Fibroblast of lung (primary cell): ENCODE data around the gene DRC3. TPM values are rescaled to one million over a fixed set of nuclear protein-coding genes. Genes with fewer than 3 reads are reported as not detected.
A peak's percentile ranks its signal among the peaks of the same experiment; 100 is the strongest.

Source experiments
- DNase-seq, 2 donors: peaks; one replicate each; pipeline versions ENCODE4 v3.0.0 to v3.0.0-alpha.2; 2010; ENCODE audit warnings: low read depth in 2 of 2
- H2AFZ ChIP-seq: 2 replicates; pipeline ENCODE4 v1.5.1; 2012; ENCODE audit warnings: low read length, control low read depth, inconsistent platforms
- H3K27ac ChIP-seq: 2 replicates; pipeline ENCODE4 v1.5.1; 2011; ENCODE audit warnings: low read length, control low read depth; ENCODE audit not compliant: insufficient read depth
- H3K27me3 ChIP-seq: 2 replicates; pipeline ENCODE4 v1.5.1; 2011; ENCODE audit warnings: mild to moderate bottlenecking, low read length; ENCODE audit not compliant: control insufficient read depth, insufficient read depth
- H3K36me3 ChIP-seq: 2 replicates; pipeline ENCODE4 v1.5.1; 2011; ENCODE audit warnings: low read length; ENCODE audit not compliant: control insufficient read depth, insufficient read depth
- H3K4me1 ChIP-seq: 2 replicates; pipeline ENCODE4 v1.5.1; 2011; ENCODE audit warnings: low read length; ENCODE audit not compliant: control insufficient read depth, insufficient read depth; ENCODE audit errors: extremely low read depth
- H3K4me2 ChIP-seq: 2 replicates; pipeline ENCODE4 v1.5.1; 2011; ENCODE audit warnings: low read length, control low read depth; ENCODE audit not compliant: insufficient read depth; ENCODE audit errors: extremely low read depth
- H3K4me3 ChIP-seq, 4 experiments: fragments of 200-600 bp in 1 of 4; sonication (generic) in 1 of 4; replicated peaks in 1 of 4; 2 replicates each; pipeline ENCODE4 v1.5.1; 2011 to 2016; ENCODE audit warnings: low read length in 4 of 4, low read depth in 3 of 4, mild to moderate bottlenecking in 3 of 4, control low read depth in 2 of 4, inconsistent platforms in 1 of 4, mixed read lengths in 1 of 4; ENCODE audit not compliant: insufficient read depth in 1 of 4; ENCODE audit errors: control extremely low read depth in 1 of 4
- H3K79me2 ChIP-seq: 2 replicates; pipeline ENCODE4 v1.5.1; 2012; ENCODE audit warnings: mild to moderate bottlenecking, low read length, inconsistent platforms; ENCODE audit not compliant: control insufficient read depth, insufficient read depth
- H3K9ac ChIP-seq: 2 replicates; pipeline ENCODE4 v1.5.1; 2011; ENCODE audit warnings: mild to moderate bottlenecking, low read length, control low read depth; ENCODE audit not compliant: insufficient read depth
- H3K9me3 ChIP-seq: 2 replicates; pipeline ENCODE4 v1.5.1; 2012; ENCODE audit warnings: low read depth, low read length; ENCODE audit not compliant: control insufficient read depth, insufficient read depth
- H4K20me1 ChIP-seq: 2 replicates; pipeline ENCODE4 v1.5.1; 2011; ENCODE audit warnings: low read length; ENCODE audit not compliant: control insufficient read depth, insufficient read depth; ENCODE audit errors: extremely low read depth
- EZH2 ChIP-seq: IDR thresholded peaks from 2 replicates; pipeline ENCODE4 v1.5.1; 2012; ENCODE audit warnings: low read length, control low read depth, mild to moderate bottlenecking; ENCODE audit errors: missing control alignments
- polyA plus RNA-seq, 2 donors: library from polyadenylated mRNA; depleted of rRNA in 1 of 2; stranded (reverse) in 1 of 2; unstranded in 1 of 2; fragments of >200 nt; gene quantifications; 2 replicates each; pipeline ENCODE4 v1.2.1, GENCODE V29; 2011 to 2012; ENCODE audit warnings: missing spikeins in 1 of 2
- total RNA-seq: library from RNA; depleted of rRNA; stranded (reverse); fragments of >200 nt; gene quantifications from 2 replicates; pipeline ENCODE4 v1.2.1, GENCODE V29; 2014
- TF ChIP-seq, protein P1 (sequence below), 2 donors: IDR thresholded peaks in 1 of 2; conservative IDR thresholded peaks in 1 of 2; 1 replicate in 1 of 2; 2 replicates in 1 of 2; pipeline ENCODE4 v1.5.1; 2011 to 2012; ENCODE audit warnings: low read length in 2 of 2, control low read depth in 1 of 2, inconsistent platforms in 1 of 2, low read depth in 1 of 2, mild to moderate bottlenecking in 1 of 2

The DRC3 gene
- total and polyA plus RNA-seq, 2 donors (not counting 1 experiment from before 2014, with no cell fraction given) = 0.33 to 0.37 TPM

DNA sequence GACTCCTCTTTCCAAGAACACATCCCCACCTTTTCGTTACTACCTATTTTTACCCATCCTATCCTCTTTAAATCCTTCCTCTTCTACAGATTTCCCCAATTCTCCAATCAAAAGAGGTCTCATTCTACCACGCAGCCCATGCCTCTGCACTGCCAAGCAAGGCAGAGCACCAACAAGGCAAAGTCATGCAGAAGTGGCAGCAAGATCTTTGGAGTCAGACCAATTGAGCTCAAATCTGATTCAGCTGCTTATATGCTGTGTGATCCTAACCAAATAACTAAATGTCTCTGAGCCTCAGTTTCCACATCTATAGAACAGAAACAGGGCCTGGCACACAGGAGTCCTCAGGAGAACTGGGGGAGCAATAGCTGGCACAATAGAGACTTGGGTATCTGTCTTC lies 41.5 kb upstream of the DRC3 start:
- no peak overlapping the region for H3K9ac ChIP-seq
- peaks cover 29% of the 10 kb centered on the region for H3K4me1 ChIP-seq
- TF ChIP-seq, protein P1, sequence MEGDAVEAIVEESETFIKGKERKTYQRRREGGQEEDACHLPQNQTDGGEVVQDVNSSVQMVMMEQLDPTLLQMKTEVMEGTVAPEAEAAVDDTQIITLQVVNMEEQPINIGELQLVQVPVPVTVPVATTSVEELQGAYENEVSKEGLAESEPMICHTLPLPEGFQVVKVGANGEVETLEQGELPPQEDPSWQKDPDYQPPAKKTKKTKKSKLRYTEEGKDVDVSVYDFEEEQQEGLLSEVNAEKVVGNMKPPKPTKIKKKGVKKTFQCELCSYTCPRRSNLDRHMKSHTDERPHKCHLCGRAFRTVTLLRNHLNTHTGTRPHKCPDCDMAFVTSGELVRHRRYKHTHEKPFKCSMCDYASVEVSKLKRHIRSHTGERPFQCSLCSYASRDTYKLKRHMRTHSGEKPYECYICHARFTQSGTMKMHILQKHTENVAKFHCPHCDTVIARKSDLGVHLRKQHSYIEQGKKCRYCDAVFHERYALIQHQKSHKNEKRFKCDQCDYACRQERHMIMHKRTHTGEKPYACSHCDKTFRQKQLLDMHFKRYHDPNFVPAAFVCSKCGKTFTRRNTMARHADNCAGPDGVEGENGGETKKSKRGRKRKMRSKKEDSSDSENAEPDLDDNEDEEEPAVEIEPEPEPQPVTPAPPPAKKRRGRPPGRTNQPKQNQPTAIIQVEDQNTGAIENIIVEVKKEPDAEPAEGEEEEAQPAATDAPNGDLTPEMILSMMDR (conservative IDR thresholded peaks at IDR 0.05 in 1 of 2, IDR thresholded peaks at IDR 0.05 in 1 of 2; ENCODE audit: low read depth in 1 of 2, low read length in 2 of 2) = no peak
- no peaks in the 10 kb centered on the region for H3K36me3 ChIP-seq
- H3K4me2 ChIP-seq = no peak overlapping the region
- H3K27ac ChIP-seq = no peak overlapping the region
- no peak overlapping the region for H2AFZ ChIP-seq
- H3K27me3 ChIP-seq = no peaks in the 10 kb centered on the region
- H3K4me3 ChIP-seq = no peak overlapping the region
- H3K9me3 ChIP-seq = no peaks in the 10 kb centered on the region
- no peak for DNase-seq
- H4K20me1 ChIP-seq = no peaks in the 10 kb centered on the region
- peaks cover 19% of the 10 kb centered on the region for H3K79me2 ChIP-seq

DNA sequence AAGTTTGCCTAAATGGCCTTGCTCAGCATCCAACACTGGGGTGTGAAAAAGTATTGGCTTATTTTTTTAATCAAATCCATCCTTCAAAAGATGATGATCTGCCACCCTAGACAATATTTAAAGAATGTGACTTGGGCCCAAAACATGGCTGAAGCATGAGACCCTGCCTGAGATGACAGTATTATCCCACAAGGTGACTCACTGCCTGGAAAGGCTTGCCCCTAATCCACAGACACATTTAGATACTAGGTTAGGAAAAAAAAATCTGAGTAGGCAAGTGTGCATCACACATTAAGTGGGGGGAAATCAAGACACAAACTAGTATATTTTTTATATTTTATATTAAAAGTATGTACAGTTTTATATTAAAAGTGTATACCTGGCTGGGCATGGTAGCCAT lies 38.9 kb upstream of the DRC3 start:
- Histone ChIP-seq H3K9me3 (no peaks in the 10 kb centered on the region), H3K9ac (no peak overlapping the region), H3K4me3 (no peak overlapping the region), H3K79me2 (peaks cover 30% of the 10 kb centered on the region), H3K27ac (no peak overlapping the region), H3K36me3 (peaks cover 1% of the 10 kb centered on the region), H3K27me3 (no peaks in the 10 kb centered on the region), H3K4me2 (no peak overlapping the region), H2AFZ (no peak overlapping the region), H3K4me1 (peaks cover 43% of the 10 kb centered on the region), H4K20me1 (no peaks in the 10 kb centered on the region)
- TF ChIP-seq, protein P1 (conservative IDR thresholded peaks at IDR 0.05 in 1 of 2, IDR thresholded peaks at IDR 0.05 in 1 of 2; ENCODE audit: low read depth in 1 of 2, low read length in 2 of 2) = no peak
- no peak for TF ChIP-seq EZH2
- DNase-seq = peak in 1 of 2 donors; percentile 77

DNA sequence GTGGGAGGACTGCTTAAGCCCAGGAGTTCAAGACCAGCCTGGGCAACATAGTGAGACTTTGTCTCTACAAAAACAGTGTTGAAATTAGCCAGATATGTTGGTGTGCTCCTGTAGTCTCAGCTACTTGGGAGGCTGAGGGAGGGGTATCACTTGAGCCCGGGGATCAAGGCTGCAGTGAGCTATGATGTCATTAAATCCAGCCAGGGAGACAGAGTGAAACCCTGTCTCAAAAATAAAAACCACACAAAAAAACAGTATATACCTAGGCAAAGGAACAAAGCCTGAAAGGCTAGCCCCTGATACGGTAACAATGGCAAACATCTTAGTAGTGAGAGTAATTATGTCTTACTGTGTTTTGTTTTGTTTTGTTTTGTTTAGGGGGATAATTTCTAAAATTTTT lies 38.4 kb upstream of the DRC3 start:
- peaks cover 1% of the 10 kb centered on the region for H3K36me3 ChIP-seq
- no peak overlapping the region for H3K9ac ChIP-seq
- no peak overlapping the region for H3K4me3 ChIP-seq
- DNase-seq = no peak
- H3K27me3 ChIP-seq = no peaks in the 10 kb centered on the region
- H3K4me2 ChIP-seq = no peak overlapping the region
- TF ChIP-seq EZH2 = no peak
- TF ChIP-seq, protein P1 (conservative IDR thresholded peaks at IDR 0.05 in 1 of 2, IDR thresholded peaks at IDR 0.05 in 1 of 2; ENCODE audit: low read depth in 1 of 2, low read length in 2 of 2) = no peak
- H2AFZ ChIP-seq = no peak overlapping the region
- H4K20me1 ChIP-seq = no peaks in the 10 kb centered on the region
- peaks cover 43% of the 10 kb centered on the region for H3K4me1 ChIP-seq
- H3K79me2 ChIP-seq = peaks cover 29% of the 10 kb centered on the region
- H3K27ac ChIP-seq = no peak overlapping the region
- H3K9me3 ChIP-seq = no peaks in the 10 kb centered on the region
